Activated T-cell treated with anti-CD3 and anti-CD28 coated beads for 4 hours (primary cell): ENCODE results near the gene FMO1.
"Not testable (repeated sequence)": the region's sequence is repeated elsewhere in the genome, so short reads cannot be mapped to it uniquely, and the experiment has no call there.

ENCODE experiments used
- DNase-seq: peaks from one replicate; pipeline ENCODE4 v3.0.0-alpha.2; 2020

FMO1 gene

GRCh38 chr1:171286032-171286705 lies 37.9 kb downstream of the FMO1 start:
- no peak for DNase-seq

GRCh38 chr1:171290621-171291020 lies 42.3 kb downstream of the FMO1 start:
- DNase-seq = no peak

GRCh38 chr1:171292799-171293198 lies 44.5 kb downstream of the FMO1 start:
- no peak for DNase-seq

GRCh38 chr1:171295383-171295782 lies 47.1 kb downstream of the FMO1 start:
- DNase-seq = not testable (repeated sequence)

GRCh38 chr1:171295821-171296220 lies 47.5 kb downstream of the FMO1 start:
- DNase-seq = no peak

GRCh38 chr1:171296897-171297296 lies 48.6 kb downstream of the FMO1 start:
- no peak for DNase-seq

GRCh38 chr1:171298696-171299095 lies 50.4 kb downstream of the FMO1 start:
- DNase-seq = no peak

- no peak for DNase-seq
Measured at GRCh38 chr1:171299342-171299741, 51.0 kb downstream of the FMO1 start.

- no peak for DNase-seq
Measured at GRCh38 chr1:171300401-171300800, 52.1 kb downstream of the FMO1 start.

GRCh38 chr1:171310661-171311087 lies 62.4 kb downstream of the FMO1 start:
- no peak for DNase-seq

GRCh38 chr1:171311771-171312558 lies 63.7 kb downstream of the FMO1 start:
- no peak for DNase-seq

- DNase-seq = no peak
Measured at GRCh38 chr1:171313319-171313834, 65.1 kb downstream of the FMO1 start.

GRCh38 chr1:171313835-171314320 lies 65.6 kb downstream of the FMO1 start, which contains the start of gene FMO4:
Gene FMO4 (plus strand): TSS chr1:171314183. CDS start chr1:171319826, 5,643 bp downstream.
- DNase-seq = peak; percentile 75

GRCh38 chr1:171329251-171329650 lies 81.0 kb downstream of the FMO1 start:
- no peak for DNase-seq

GRCh38 chr1:171334024-171334640 lies 85.8 kb downstream of the FMO1 start:
- DNase-seq = no peak
